HG03095 (cell line): Measurements from ENCODE around the gene CDRT15.
"Not testable (repeated sequence)": the region's sequence is repeated elsewhere in the genome, so short reads cannot be mapped to it uniquely, and the experiment has no call there.

Source experiments
- ATAC-seq: cut with Tn5 transposase; IDR thresholded peaks from one replicate; pipeline ENCODE4 v1.9.1; 2021; ENCODE audit warnings: moderate library complexity; ENCODE audit not compliant: unreplicated experiment

The CDRT15 gene

DNA sequence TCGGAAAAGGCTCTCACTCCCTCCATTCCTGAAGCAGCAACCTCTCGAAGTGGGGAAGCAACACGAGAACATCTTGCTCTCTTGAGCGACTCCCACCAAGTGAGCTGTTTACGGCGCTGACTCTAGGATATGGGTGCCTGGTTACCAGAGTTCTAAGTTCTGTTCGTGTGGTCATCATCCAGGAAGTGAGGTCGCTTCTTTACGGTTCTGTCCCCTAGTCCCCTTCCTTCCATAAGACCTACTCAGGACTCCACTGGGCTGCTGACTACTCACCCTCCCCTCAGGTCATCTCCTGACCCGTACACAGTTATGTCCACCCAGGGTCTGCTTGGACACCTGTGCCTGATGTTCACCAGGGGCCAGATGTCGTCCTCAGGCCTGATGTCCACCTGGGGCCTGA is at the start of gene CDRT15:
Gene CDRT15, minus strand, starts transcription at position 101 of the 400 bp plus-strand sequence. Its CDS starts 29 bp downstream, at position 72.
- not testable (repeated sequence) for ATAC-seq

DNA sequence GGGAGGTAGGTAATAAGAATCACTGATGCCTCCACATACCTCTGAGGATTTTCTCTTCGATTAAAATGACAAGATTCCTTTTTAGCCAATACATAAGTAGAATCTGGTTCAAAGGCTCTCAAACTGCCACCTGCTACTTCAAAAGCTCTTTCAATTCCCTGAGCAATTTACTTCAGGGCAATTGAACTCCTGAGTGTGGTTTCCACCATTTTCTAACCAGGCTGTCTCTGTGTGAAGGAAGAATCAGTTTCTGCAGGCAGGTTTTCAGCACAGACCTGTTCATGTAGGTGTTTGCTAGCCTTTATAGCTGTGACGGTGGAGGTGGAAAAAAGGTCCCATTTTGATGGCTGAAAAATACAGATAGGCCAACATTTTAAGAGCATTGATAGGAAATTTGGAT is 46.1 kb upstream of the CDRT15 start:
- no peak for ATAC-seq

DNA sequence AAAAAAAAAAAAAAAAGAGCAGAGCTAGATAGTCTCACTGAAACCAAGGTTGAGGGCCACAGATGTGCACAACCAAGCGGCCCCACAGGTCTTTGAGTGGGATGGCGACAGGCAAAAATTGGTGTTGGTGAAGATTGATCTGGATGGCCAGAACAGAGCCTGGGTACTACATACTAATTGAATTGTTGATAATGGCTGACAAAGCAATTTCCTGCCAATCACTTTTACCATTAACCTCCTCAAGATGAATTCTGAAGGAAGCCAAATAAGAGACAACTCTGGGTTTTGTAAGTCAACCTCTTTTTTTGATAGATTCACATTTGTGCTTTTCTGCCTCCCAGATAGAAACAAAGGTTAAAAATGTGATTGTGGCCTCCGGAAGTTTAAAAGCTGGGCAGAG is 44.9 kb upstream of the CDRT15 start:
- ATAC-seq: no peak

DNA sequence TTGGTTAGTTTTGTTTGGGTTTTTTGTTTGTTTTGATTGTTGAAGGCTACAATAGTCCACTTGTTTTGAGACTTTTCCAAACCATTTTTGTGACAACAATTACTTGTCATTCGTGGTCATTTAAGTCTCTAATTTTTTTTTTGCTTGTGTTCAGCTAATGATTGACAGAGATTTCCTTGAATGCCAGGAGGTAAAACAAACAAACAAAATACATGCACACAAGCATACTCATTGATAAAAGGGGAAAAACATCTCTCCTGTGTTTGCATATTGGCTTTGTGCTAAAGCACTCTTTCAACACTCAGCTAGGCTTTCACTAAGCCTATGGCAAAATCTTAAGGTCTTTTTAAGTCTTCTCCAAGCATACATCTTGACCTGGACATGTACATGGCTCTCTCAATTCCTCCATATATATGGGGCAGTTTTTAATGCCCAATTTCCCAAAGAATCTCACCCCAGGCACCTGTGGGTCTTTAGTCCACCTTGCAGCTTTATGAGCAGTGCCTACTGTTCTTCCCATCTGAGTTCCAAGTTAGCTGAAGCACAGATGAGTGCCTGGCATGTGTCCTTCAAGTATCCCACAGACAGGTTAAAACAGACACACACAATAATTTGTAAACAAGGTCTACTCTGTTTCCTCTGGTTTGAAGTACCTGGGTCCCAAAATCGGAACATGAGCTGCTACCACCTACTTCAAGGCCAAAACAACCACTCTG is 40.0 kb upstream of the CDRT15 start:
- no peak for ATAC-seq

DNA sequence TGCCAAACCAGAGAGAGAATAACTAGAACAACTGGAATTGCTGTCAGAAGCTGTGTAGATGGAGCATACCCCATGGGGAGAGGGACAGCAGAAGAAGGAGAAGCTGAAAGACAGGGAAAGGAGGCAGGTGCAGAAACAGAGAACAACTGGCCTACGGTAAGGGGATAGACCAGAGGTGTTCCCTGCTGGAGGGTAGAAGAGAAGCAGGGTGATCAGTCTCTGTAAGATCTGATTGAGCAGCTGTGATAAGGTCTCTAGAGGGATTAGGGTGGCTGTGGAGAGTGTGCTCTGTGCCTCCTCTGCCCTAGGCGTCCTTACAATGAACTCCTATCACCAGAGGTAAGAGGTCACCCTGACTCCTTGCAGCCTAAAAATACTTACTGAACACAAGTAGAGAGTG is 33.8 kb upstream of the CDRT15 start:
- ATAC-seq: no peak

DNA sequence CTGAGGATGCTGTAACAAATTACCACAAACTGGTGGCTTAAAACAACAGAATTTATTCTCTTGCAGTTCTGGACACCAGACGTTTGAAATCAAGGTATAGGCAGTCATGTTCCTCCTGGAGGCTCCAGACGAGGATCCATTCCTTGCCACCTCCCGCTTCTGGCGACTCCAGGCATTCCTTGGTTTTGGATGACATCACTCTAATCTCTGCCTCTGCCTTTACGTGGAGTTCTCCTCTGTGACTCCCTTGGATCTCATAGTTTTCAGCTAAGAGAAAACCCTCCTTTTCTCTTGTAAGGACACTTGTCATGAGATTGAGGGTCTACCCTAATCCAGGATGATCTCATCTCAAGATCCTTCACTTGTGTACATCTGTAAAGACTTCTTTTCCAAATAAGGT is 32.8 kb upstream of the CDRT15 start:
- no peak for ATAC-seq

DNA sequence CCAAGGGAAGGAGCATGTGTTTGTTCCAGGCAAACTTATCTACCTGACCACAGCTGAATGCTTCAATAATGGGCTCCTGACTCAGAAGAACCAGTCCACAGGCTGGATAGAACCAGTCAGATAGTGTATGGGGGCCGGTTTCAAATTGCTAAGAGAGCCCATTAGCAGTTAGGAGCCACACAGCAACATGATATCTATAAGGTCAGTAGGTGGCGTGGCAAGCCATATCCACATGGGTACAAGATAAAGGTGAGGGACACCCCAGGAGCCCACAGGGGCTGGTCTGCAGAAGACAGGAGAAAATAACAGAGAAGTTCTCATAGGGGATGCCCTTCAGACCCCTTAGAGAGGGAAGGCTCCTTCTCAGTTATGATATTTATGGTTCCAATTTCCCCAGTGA is 31.6 kb upstream of the CDRT15 start:
- ATAC-seq: no peak

DNA sequence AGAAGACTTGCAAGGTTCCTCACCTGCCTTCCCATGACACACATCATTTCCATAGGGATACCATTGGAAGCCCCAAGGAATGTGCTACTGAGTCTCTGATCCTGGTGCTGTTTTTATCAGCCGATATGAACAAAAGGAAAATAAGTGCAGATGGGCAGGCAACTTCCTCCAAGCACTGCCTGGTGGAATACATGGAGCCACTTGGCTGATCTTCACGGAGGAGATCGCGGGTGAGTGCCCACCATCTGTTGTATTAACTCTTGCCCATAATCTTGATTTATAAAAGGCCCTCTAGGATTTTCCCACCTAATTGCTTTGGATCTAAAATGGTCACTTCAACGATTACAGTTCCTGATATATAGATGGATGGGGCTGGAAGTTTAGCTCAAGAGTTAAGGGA is 24.7 kb upstream of the CDRT15 start:
- no peak for ATAC-seq

DNA sequence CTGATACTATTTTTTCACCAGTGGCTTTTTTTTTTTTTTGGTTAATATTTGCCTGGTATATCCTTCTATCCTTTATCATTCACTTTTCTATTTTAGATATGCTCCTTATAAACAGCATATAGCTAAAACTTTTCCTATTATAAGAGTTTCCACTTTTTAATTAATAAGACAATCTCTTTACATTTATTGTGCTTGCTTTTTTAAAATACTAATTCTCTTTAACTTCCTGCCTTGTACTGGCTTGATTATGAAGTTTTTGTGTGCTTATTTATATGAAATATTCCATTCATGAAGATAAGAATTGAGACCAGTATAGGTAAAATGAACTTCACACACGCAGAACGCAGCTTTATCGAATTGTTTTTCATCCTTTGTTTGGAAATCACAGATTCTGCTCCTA is 9.0 kb upstream of the CDRT15 start:
- ATAC-seq: no peak

DNA sequence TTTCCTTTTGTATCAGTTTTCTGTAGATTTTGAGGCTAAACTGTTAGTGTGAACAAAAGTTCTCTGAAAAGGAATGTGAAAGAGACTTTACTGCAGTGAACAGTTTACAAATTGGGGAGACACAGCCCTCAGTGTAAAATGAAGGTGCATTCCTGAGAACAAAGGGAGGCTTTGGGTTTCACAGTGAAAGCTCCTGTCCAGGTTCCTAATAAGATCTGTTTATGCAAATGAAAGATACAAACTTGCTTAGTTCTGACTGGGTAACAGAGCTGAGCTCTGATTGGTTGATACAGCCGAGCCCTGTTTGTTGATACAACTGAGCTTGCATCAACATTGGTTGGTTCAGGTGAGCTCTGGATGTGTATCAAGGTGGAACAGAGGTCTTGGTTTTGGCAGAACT is 8.3 kb upstream of the CDRT15 start:
- no peak for ATAC-seq

DNA sequence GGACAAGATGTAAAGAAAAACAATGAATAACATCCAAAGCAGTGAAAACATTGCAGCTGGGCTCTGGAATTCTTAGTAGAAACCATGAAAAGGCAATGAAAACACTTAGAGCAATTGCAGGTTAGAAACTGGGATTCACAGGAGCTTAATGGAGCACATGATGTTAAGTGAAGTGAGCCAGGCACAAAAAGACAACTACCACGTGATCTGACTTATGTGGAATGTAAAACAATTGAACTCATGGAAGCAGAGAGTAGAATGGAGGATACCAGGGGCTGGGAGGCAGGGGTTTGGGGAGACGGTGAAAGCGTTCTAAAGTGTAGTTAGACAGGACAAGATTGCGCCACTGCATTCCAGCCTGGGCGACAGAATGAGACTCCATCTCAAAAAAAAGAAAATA is 2.6 kb upstream of the CDRT15 start:
- ATAC-seq: not testable (repeated sequence)

DNA sequence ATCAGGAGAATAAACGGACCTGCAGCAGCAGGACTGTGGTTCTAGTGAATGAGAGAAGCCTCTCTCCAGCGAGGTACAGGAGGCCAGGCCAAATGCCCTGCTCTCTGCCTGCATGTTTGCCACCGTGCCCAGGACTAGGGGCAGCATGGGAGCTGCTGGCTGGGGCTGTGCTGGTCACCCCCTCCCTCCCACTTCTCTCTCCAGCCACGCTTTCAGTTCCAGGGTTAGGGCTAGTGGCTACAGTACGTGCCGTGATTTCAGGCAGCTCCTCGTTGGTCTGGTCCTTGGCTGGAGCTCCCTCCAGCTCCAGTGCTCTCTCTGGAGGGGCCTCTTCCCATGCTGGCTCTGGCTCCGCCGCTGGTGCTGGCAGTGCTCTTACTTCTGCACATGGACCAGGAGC is 630 bp downstream of the CDRT15 start:
- ATAC-seq: not testable (repeated sequence)

DNA sequence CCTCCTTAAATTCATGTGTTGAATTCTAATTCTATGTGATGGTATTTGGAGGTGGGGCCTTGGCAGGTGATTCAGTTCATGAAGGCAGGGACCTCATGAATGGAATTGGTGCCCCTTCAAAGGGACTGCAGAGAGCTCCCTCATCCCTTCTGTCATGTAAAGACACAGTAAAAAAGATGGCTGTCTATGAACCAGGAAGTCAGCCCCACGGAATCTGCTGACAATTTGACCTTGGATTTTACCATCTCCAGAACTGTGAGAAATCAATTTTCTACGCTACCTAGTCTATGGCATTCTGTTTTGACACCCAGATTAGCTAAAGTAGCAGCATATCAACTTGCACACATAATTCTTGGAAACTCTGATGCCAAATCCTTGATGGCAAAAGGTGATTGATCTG is 1.6 kb downstream of the CDRT15 start:
- not testable (repeated sequence) for ATAC-seq

DNA sequence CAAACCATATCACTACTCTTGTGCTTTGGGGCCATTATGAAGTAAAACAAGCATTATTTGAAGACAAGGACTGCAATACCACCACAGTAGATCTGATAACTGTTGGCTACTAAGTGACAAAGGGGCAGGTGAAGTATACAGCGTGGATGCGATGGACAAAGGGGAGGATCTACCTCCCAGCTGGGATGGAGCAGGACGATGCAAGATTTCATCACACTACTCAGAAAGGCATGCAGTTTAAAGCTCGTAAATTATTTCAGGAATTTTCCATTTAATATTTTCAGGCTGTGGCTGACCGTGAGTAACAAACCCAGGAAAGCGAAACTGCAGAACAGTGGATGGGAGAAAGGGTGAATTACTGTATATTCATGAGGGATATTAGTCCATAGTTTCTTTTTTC is 5.5 kb downstream of the CDRT15 start:
- ATAC-seq: not testable (repeated sequence)

DNA sequence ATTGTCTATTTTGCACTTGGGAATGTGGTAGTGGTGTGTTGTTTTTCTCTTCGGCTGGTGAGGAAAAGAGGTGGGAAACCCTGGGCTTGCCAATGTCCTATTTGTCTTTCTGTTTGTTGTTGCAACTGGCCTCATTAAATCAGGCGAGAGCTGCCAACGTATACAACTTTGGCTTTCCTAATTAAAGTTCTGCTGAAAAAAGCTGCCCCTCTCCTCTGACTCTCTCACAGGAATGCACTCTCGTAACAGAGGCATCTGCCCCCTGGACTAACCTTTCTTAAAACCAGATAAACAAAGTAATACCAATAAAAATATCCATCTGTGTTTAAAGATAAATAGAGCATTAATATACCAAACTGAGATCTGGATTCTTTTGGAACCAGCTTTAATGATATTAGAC is 7.8 kb downstream of the CDRT15 start:
- ATAC-seq: no peak

DNA sequence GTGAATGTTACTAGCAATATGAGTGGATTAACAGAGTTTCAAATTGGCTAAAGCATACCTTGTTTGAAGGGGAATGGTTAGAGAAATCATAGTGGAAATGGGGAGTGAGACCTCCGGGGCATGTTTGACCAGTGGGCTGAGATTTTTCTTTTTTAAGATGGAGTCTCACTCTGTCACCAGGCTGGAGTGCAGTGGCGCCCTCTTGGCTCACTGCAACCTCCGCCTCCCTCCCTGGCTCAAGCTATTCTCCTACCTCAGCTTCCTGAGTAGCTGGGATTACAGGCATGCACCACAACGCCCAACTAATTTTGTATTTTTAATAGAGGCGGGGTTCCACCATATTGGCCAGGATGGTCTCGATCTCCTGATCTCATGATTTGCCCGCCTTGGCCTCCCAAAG is 9.6 kb downstream of the CDRT15 start:
- ATAC-seq: no peak

DNA sequence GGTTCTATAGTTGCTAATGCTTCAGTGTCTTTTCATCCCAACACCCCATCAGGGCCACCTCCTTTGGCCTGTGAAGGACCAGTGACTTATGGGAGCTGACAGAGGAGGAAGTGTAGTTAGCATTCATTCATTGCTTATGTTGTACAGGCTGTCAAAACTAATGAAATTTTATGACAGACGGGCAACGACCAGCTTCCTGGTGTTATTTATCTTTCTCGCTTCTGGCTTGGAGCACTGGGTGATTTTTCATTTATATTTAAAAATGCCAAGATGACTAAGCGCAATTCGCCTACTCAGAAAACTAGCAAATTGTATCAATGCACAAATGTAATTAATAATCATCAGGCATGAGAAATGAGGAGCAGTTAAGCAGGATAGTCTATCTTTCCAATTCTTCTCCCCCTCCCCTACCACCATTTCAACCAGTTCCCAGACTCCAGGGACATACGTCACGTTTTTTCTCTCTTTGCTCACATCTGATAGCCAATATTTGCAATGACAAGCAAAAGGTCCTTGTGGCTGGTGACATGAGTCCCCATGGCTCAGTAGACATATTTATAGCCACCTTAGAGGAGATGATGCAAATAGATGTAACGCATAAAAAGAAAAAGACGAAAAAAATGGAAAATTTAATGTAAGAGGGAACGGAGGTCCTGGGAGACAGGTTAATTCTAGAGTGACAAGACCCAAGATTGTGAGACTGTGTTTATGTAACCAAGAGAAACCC is 11.2 kb downstream of the CDRT15 start:
- ATAC-seq: no peak

DNA sequence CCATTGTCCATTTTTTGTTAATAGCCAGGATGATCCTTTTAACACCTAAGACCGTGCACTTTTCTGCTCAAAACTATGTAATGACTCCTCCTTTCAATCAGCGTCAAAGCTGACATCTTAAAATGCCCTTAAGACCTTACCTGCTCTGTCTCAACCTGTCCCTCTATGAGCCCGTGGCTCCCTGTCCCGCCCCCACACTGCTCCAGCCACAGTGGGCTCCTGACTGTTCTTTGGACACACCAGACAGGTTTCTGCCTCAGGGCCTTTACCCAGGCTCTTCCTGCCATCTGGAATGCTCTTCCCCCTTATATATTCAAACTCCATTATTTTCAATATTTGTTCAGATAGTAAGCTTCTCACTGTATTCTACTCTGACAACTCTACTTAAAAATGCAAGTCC is 14.1 kb downstream of the CDRT15 start:
- ATAC-seq: no peak

DNA sequence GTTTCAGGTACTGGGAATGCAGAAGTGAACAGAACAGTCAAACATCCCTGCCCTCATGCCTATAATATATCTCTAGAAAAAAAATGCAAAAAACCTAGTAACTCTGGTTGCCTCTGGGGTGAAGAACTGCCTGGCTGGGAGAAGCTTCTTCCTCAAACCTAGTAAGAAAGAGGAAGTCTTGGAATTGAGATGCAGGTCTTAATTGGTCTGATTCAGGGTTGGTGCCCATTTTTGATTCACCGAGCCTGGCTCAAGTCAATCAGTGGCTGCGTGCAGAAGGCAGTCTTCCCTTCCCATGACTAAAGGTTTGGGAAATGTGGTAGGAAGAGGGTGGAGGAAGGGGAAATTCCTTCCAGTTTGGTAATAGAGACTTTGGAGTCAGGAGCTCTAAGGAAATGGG is 22.4 kb downstream of the CDRT15 start:
- no peak for ATAC-seq

DNA sequence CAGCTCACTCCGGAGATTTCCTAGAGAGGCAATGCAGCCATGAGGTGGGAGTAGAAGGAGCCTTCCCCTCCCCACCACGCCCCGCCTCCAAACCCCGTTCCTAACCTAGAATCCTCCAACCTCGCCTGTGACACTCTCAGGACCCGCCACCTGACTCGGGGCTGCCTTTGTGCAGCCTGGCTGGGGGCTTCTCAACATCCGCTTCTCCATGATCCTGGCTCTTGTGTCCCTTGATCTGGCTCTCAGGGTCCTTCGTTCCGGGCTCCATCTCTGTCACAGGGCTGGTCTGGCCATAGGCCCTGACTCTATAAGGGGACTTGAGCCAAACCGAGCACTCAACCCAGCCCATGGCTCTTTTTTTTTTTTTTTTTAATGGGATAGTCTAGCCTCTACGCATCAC is 24.3 kb downstream of the CDRT15 start:
- no peak for ATAC-seq

DNA sequence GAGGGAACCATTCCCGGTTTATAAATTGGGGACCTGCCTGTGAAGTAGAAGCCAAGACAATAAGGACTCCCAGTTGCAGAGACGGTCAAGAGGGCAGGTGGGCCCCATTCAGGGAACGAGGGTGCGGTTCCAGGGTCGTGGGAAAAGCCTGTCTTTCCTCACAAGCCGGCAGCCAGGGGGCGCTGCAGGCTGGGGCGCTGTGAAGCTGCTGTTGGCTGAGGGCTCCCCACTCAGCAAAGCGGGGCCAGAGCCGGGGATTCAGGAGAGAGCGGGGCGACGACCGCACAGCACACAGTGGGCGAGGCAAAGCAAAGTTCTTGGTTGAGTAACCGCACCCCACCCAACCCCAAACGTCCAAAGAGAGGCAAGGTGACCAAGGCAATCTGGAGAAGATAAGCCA is 24.9 kb downstream of the CDRT15 start:
- no peak for ATAC-seq

DNA sequence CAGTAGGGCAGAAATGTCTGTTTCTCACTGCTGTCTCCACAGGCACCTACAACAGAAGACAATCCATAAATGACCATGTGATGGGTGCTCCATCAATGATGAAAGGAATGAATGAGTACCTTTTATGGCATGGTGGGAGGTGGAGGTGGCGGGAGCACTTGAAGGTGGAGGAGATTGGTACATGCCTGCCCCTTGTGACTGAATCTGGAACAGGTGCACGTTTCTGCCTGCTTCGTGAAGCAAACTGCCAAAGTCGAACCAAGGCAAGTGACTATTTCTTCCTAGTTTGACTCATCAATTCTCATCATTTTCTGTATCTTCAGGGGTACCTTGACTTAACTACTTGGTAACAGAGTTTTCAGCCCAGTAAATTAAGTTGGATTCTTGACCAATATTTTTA is 25.4 kb downstream of the CDRT15 start:
- ATAC-seq: no peak

DNA sequence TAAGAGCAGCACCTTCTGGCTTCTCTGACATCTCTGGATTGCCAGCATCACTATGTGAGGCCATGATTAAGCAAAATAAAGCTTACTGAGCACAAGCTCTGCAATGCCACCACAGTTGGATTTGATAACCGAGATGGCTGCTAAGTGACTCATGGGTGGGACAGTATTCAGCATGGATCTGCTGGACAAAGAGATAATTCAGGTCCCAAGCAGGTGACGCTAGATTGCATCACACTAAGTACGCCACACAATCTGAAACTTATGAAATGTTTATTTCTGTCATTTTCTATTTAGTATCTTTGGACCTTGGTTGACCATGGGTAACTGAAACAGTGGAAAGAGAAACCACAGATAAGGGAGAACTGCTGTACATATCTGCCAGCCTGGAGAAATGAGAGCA is 27.4 kb downstream of the CDRT15 start:
- ATAC-seq: no peak
